Measurements from ENCODE around the gene ZNF213.

DNA sequence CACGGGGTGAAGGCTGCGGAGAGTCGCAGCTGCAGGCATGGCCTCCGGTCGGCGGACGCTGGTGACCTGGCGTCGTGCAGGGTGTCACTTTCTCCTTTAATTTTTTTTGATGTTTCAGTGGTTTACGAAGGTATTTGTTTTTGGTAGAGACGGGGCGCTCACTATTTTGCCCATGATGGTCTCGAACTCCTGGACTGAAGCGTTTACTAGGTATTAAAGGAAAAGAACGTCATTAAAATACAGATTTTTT, 17.1 kb downstream of the ZNF213 start:
- TF ChIP-seq GATA2 (IDR thresholded peaks at IDR 0.05; ENCODE audit: low read depth, low read length) (no peak), GATA3 (IDR thresholded peaks at IDR 0.05; ENCODE audit: low read depth, low read length) (no peak)

Measured in SH-SY5Y (cell line).